Hematopoietic multipotent progenitor cell treated with erythropoietin and hydrocortisone succinate and interleukin-3 and kit ligand, for 17 days (in vitro differentiated cells): Measurements from ENCODE around the gene RBM44.
"Not testable (repeated sequence)": the region's sequence is repeated elsewhere in the genome, so short reads cannot be mapped to it uniquely, and the experiment has no call there.

ENCODE experiments used
- DNase-seq: peaks from one replicate; pipeline ENCODE4 v3.0.0-alpha.2; 2015; ENCODE audit warnings: low spot score

The RBM44 gene

GRCh38 chr2:237782181-237782580 is 16.4 kb upstream of the RBM44 start:
- DNase-seq, result no peak

GRCh38 chr2:237783678-237784077 is 14.9 kb upstream of the RBM44 start:
- DNase-seq, result not testable (repeated sequence)

GRCh38 chr2:237786936-237787335 is 11.6 kb upstream of the RBM44 start:
- no peak for DNase-seq

- DNase-seq, result no peak
Measured at GRCh38 chr2:237790353-237790752, 8.2 kb upstream of the RBM44 start.

- DNase-seq, result no peak
Measured at GRCh38 chr2:237791977-237792727, 6.4 kb upstream of the RBM44 start.

- no peak for DNase-seq
Measured at GRCh38 chr2:237797253-237797652, 1.3 kb upstream of the RBM44 start.

- no peak for DNase-seq
Measured at GRCh38 chr2:237799060-237799428, 465 bp downstream of the RBM44 start.

GRCh38 chr2:237801466-237801865 is 2.9 kb downstream of the RBM44 start:
- no peak for DNase-seq

GRCh38 chr2:237806334-237806733 is 7.8 kb downstream of the RBM44 start:
- no peak for DNase-seq

GRCh38 chr2:237815637-237816036 is 17.1 kb downstream of the RBM44 start:
- no peak for DNase-seq

GRCh38 chr2:237816531-237816930 is 18.0 kb downstream of the RBM44 start:
- DNase-seq, result no peak

GRCh38 chr2:237818066-237818473 is 19.5 kb downstream of the RBM44 start:
- DNase-seq, result no peak

GRCh38 chr2:237819231-237819630 is 20.7 kb downstream of the RBM44 start:
- DNase-seq, result no peak

- no peak for DNase-seq
Measured at GRCh38 chr2:237820421-237820820, 21.8 kb downstream of the RBM44 start.

GRCh38 chr2:237823544-237823943 is 25.0 kb downstream of the RBM44 start:
- no peak for DNase-seq

GRCh38 chr2:237824085-237824484 is 25.5 kb downstream of the RBM44 start:
- DNase-seq, result no peak

- no peak for DNase-seq
Measured at GRCh38 chr2:237827421-237827987, 28.9 kb downstream of the RBM44 start.

- no peak for DNase-seq
Measured at GRCh38 chr2:237830522-237830921, 31.9 kb downstream of the RBM44 start.

- DNase-seq, result no peak
Measured at GRCh38 chr2:237833546-237833945, 35.0 kb downstream of the RBM44 start.

- DNase-seq, result no peak
Measured at GRCh38 chr2:237835372-237835771, 36.8 kb downstream of the RBM44 start.

GRCh38 chr2:237841051-237841450 is 42.5 kb downstream of the RBM44 start:
- no peak for DNase-seq

GRCh38 chr2:237848940-237849339 is 50.4 kb downstream of the RBM44 start:
- DNase-seq, result not testable (repeated sequence)

- no peak for DNase-seq
Measured at GRCh38 chr2:237854295-237854694, 55.7 kb downstream of the RBM44 start.

GRCh38 chr2:237857791-237858190 is 59.2 kb downstream of the RBM44 start:
- no peak for DNase-seq
